GM18867 (cell line): ENCODE measurements around the gene SRBD1.
A peak's percentile ranks its signal among the peaks of the same experiment; 100 is the strongest.

Source experiments
- ATAC-seq: cut with Tn5 transposase; IDR thresholded peaks from one replicate; pipeline ENCODE4 v1.9.1; 2021; ENCODE audit warnings: mild to moderate bottlenecking, moderate library complexity; ENCODE audit not compliant: unreplicated experiment

Gene SRBD1, protein sequence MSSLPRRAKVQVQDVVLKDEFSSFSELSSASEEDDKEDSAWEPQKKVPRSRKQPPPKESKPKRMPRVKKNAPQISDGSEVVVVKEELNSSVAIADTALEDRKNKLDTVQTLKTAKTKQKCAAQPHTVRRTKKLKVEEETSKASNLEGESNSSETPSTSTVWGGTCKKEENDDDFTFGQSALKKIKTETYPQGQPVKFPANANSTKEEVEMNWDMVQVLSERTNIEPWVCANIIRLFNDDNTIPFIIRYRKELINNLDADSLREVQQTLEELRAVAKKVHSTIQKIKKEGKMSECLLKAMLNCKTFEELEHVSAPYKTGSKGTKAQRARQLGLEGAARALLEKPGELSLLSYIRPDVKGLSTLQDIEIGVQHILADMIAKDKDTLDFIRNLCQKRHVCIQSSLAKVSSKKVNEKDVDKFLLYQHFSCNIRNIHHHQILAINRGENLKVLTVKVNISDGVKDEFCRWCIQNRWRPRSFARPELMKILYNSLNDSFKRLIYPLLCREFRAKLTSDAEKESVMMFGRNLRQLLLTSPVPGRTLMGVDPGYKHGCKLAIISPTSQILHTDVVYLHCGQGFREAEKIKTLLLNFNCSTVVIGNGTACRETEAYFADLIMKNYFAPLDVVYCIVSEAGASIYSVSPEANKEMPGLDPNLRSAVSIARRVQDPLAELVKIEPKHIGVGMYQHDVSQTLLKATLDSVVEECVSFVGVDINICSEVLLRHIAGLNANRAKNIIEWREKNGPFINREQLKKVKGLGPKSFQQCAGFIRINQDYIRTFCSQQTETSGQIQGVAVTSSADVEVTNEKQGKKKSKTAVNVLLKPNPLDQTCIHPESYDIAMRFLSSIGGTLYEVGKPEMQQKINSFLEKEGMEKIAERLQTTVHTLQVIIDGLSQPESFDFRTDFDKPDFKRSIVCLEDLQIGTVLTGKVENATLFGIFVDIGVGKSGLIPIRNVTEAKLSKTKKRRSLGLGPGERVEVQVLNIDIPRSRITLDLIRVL

DNA sequence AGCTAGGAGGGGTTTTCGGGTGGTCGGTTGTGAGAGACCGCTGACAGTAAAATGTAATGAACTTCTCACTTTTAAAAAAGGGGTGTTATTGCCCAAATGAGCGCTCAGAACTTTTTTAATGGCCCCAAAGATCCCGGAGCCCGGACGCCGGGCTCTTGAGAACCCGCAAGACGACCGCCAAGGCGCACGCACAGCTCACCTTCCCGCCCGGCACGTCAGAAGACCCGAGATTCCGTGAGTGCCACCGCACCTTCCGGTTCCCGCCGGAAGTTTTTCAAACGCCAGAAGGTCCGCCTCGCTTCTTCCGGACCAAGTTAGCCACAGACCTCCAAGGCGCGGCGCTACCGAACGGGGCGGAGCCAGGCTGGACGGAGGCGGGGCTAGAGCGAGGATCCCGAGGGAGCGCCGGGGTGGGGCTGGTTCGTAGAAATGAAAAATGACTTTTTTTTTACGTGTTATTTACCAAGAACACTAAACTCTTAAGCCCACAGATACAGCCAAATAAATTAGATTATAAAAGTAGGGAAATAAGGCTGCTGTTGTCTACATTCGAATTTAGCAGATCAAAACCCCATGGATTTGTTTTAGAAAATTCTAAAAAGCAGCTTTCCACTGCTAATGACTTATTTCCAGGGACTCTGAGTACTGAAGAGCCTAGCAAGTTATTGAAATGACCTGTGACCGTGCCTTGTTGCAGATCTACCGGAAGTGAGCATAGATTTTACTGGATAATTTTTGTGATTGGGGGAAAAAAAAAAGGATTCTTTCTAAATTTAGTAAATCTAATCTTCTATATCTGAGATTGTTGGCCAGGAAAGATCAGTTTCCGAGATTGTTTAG lies at the start of gene SRBD1:
TSS of gene SRBD1 (minus strand) at position 248 of the 840 bp plus-strand sequence. CDS start 5,826 bp downstream, outside the sequence.
- ATAC-seq: peak; percentile 94

DNA sequence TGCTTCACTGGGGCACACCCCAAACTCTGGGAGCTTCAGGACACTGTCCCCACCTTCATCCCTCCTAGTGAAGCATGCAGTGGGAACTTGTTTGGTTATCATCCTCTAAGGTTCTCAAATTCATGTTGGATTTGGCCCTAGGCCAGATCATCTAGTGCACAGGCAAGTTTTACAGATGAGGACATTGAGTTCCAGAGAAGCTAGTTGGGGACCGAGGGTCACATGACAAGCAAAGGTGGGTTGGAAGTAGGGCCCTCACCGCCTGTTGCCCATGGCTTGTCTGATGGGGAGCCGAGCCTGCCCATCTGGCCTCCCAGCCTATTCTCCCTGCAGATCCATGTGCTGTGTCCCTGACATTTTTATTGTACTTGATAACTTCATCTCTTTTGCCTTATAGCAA lies 43.2 kb upstream of the SRBD1 start:
- no peak for ATAC-seq

DNA sequence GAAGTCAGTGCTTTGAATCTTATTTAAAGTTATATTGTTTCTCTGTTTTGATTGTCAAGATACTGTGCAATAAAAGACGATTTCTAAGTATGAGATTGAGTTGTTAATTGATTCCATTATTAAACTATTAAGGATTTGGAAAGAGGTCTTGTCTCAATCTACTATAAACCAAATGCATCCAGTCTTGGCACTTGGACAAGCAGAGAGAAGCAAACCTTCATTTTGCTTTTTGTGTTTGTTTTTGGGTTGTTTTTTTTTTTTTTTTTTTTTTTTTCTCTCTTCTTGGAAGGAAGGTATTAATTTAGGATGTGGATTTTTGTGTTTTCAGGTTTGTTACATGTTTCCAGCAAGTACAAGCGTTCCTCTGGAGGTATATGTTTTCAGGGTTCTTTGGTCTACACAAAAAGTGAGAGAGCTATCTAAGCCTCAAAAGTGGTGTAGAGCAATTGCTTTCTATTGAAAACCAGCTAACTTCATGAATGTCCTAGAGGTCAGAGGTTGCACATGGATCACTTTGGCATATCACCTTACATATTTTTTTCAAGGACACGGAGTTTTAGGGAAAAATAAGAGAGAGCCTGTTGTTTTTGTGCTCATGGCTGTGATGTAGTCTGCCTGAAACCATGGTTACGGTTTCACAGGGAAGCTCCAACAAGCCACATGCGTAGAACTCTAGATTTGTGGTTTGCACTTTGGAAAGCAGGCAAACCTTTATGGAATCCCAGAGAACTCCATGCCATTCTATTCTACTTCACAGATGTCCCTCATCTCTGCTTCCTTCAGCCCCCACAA lies 42.3 kb upstream of the SRBD1 start:
- no peak for ATAC-seq

DNA sequence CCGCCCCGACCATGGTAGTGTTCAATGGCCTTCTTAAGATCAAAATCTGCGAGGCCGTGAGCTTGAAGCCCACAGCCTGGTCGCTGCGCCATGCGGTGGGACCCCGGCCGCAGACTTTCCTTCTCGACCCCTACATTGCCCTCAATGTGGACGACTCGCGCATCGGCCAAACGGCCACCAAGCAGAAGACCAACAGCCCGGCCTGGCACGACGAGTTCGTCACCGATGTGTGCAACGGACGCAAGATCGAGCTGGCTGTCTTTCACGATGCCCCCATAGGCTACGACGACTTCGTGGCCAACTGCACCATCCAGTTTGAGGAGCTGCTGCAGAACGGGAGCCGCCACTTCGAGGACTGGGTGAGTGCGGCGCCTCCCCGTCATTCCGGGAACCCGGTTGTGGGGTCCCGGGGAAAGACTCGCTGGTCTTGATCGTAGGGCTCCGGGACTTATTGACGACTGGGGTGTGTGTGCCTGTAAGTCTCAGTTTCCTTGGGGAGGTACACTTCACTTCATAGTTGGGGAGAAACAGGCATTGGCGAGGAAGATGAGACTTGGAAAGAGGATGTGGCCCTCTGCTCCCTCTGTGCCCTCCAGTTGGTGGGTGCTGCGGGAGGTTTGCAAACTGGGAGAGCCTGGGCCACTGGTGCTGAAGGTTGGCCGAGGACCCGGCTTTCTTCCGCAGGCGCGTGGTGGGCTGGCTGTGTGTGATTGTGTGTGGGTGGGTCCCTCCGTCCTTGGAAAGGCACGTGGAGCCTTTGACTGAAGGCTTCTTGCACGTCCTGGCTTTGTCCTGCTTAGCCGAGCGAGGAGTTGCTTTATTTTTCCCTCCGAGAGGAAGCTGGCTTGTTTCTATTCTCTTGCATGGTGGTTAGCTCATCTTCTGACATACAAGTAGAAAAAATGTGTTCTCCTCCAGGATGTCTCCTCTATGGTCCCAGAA lies 41.3 kb upstream of the SRBD1 start:
- ATAC-seq: no peak

DNA sequence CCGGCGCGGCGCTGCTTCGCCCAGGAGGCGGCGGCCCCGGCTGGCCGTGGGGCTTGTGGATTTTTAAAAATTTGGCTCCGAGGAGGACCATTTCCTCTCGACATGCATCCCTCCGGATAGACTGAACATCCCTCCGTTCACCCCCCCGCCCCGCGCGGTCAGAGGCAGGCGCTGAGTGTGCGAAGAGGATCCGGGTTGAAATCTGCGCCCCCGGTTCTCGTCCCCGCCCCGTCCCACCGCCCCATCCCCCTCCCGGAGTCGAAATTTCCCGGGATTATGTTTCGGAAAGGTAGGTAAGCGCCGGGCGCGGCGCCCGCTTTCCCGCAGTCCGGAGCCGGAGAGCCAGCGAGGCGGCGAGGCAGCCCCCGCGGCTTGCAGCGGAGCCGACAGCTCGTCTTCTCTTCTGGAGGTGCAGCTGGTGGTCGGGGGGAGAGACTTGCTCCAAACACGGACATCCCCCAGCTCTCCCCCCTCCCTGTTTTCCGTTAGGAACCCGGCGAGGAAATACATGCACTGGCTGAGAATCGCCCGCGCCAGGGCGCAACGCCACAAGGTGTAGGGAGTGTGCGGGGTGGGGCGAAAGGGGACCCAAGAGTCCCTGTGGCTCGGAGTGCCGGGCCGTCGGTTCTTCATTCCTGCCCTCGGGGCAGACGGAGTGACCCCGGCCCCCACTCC lies 40.5 kb upstream of the SRBD1 start, which contains the start of gene PRKCE:
TSS of gene PRKCE (plus strand) at position 261 of the 675 bp plus-strand sequence.
- ATAC-seq: peak; percentile 17

- peak; percentile 84 for ATAC-seq
Observed at GRCh38 chr2:45650851-45651414, 39.9 kb upstream of the SRBD1 start.

DNA sequence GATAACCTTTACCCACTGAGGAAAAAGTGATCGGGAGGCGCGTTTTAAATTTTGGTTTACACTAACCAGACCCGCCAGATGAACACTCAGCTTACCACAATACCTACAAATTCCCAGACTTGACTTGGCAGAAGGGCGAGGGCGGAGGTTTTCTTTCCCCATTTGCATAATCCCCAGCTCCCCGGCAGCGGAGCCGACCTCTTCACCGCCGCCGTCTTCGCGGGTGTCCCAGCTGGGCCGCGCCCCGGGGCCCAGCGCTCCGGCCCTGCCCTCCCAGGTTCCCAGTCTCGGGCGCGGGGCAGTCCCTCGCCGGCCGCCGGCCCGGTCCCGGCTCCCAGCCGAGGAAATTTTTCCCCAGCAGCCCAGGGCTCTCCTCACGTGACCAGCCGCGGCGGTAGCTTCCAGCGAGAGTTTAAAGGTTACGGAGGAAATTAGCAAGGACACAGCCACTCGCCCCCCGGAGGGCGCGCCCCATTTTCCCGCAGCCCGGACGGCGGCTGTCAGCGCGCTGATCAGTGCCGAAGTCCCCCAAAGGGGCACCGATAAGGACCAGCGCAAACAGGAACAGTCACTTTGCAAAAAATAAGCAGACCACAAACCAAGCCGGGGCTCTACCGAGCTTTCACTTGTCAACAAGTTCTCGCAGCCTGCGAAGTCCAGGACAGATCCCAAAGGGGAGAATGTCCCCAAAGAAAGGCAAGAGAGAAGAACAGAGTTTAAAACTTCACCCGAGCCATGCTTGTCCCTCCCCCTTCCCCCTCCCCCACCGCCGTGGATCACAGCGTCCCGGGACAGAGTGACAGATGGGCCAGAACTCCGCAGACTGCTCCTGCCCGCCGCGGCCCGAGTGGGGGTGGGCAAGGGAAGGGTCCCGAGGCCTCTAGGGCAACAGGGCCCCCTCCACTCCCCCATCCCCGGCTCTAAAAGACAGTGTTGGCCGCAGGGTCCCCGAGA lies 39.1 kb upstream of the SRBD1 start:
- ATAC-seq: peak; percentile 20

DNA sequence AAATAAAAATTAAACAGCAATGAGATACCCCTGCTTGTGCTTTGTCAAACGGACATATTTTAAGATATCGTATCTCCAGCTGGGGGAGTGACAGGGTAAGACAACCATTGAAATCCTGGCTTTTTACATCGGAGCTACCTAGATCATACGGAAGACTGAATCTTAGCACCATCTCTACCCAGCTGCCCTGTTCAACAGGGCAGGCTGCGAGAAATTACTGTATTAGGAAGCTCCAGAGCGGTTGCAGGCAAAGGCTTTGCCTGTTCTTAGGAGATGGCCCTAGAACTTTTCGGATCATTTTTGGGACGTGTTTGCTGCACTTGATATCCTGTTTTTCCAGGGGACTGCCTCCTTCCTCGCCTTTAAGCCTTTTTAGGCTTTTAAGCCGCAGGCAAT lies 38.4 kb upstream of the SRBD1 start:
- no peak for ATAC-seq

DNA sequence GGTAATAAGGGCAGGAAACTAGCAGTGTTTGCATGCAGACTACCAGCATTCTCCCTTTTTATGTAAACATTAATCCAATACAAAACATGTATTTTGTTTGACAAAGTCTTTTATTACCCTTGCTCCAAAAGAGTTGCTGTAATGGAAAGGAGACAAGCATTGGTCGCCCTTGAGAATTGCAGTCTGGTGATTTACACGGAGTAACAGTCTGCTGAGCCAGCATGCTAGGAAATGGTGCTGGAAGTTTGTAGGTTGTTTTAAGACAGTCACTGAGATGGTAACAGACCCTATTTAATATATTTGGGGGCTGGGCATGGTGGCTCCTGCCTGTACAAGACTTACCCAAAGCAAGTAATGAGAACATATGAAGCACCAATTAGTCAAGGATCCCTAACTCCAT lies 37.6 kb upstream of the SRBD1 start:
- ATAC-seq: no peak

DNA sequence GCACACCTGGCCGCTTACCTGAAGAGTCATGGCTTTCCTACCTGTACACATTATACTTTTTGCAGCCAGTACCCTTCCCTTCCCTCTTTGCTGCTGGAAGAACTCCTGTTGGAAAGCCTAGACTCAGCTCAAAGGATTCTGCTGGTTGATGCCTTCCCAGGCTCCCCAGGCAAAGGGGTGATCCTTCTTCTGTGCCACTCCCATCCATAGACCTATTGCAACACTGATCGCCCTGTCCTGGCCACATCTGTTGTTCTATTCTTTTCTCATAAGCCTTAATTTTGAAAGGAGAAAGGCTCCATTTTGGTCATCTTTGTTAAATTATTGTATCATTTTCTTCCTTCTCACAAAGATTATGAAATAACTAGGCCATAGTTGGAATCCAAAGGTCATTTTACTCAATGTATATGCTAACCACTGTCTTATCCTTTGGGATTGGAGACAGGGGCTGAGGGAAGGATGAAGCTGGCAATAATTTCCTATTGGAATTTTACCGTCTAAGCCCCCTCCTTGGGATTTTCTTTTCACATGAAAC lies 37.0 kb upstream of the SRBD1 start:
- ATAC-seq: no peak

- no peak for ATAC-seq
Observed at GRCh38 chr2:45647356-45647755, 36.3 kb upstream of the SRBD1 start.

DNA sequence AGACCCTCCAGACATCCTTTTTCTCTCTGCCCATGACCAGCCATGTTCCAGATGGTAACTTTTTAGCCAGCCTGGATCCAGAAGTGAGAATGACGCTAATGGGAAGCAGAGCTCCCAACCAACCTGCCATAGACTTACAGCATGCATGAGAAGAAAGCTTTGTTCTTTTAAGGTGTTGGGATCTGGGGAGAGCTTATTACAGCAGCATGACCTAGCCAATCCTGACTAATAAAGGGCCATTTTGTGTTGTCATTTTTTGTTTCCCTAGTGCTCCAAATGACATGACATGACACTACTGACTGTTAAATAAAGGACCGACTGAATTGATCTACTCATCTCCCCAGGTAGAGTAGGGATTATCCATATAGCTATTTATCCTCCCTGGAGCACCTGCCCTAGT lies 35.2 kb upstream of the SRBD1 start:
- ATAC-seq: no peak

DNA sequence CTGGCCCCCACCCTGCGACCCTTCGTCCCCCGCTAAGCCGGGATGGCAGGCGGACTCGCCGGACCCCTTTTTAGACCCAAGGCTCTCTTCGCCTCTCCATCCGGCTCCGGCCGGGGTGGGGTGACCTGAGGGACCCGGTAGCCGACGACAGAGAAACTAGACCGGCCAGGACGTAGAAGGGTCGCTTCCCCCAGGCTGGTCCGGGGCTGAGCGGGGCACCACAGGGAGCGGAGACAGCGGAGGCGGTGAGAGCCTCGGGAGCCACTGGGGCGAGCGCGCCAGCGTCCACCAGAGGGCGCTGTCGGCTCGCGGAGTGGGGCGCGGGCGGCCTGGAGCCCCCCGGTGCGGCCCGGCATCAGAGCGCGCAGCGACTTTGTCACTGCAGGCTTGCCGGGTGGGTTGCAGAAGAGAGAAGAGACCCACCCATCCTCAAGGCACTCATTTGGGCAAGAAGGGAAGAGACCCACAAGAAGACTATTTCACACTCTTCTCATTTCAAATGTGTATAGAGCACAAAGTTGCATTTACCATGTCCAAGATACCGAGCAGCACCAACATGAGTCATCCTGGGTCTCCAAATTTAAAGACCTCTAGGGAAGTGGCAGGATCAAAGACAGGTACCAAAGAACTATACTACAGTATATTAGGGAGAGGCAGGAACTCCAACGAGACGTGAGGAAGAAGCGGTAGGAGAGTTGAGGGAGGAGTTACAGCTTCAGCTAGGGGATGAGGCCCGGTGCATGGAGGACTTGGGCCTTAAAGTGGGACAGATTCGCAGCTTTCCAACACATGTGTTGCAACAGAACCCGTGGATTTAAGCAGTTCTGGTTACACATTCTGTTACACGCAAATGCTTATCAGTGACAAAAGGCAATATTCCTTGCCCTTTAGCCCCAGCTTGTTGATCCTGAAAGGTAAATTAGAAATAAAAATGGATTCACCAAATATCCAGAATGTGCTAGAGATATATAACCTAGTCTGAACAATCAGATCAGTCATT lies 32.8 kb upstream of the SRBD1 start:
- peak; percentile 89 for ATAC-seq

- ATAC-seq: peak; percentile 12
Observed at GRCh38 chr2:45643095-45643494, 32.0 kb upstream of the SRBD1 start.

- no peak for ATAC-seq
Observed at GRCh38 chr2:45640576-45640975, 29.5 kb upstream of the SRBD1 start.
